ENCODE measurements around the gene MEI1.

MEI1 gene

GRCh38 chr22:41745968-41746367 lies 46.7 kb downstream of the MEI1 start:
- no peaks in the 10 kb centered on the region for H3K36me3 ChIP-seq
- DNase-seq = no peak
- no peaks in the 10 kb centered on the region for H3K27me3 ChIP-seq (ENCODE audit: insufficient read depth, low read depth, severe bottlenecking)
- no peaks in the 10 kb centered on the region for H3K9me3 ChIP-seq (ENCODE audit: severe bottlenecking)
- no peak overlapping the region for H3K4me3 ChIP-seq (ENCODE audit: low read depth, low read length)
- H3K27ac ChIP-seq = no peak overlapping the region
- no peak for TF ChIP-seq CTCF (IDR thresholded peaks at IDR 0.05; ENCODE audit: low read depth, low read length)

- Histone ChIP-seq H3K36me3 (no peaks in the 10 kb centered on the region), H3K27ac (no peak overlapping the region), H3K4me3 (ENCODE audit: low read depth, low read length) (no peak overlapping the region), H3K9me3 (ENCODE audit: severe bottlenecking) (no peaks in the 10 kb centered on the region), H3K27me3 (ENCODE audit: insufficient read depth, low read depth, severe bottlenecking) (no peaks in the 10 kb centered on the region)
- TF ChIP-seq CTCF (IDR thresholded peaks at IDR 0.05; ENCODE audit: low read depth, low read length) = peak; percentile 95
- peak; percentile 85 for DNase-seq
Measured at GRCh38 chr22:41746567-41747400, 47.5 kb downstream of the MEI1 start.

GRCh38 chr22:41752011-41752970 lies 53.0 kb downstream of the MEI1 start:
- Histone ChIP-seq H3K36me3 (no peaks in the 10 kb centered on the region), H3K27me3 (ENCODE audit: insufficient read depth, low read depth, severe bottlenecking) (no peaks in the 10 kb centered on the region), H3K9me3 (ENCODE audit: severe bottlenecking) (no peaks in the 10 kb centered on the region), H3K27ac (no peak overlapping the region), H3K4me3 (ENCODE audit: low read depth, low read length) (no peak overlapping the region)
- DNase-seq = no peak
- no peak for TF ChIP-seq CTCF (IDR thresholded peaks at IDR 0.05; ENCODE audit: low read depth, low read length)

- no peak for DNase-seq
- no peaks in the 10 kb centered on the region for H3K36me3 ChIP-seq
- no peaks in the 10 kb centered on the region for H3K27me3 ChIP-seq (ENCODE audit: insufficient read depth, low read depth, severe bottlenecking)
- no peak overlapping the region for H3K4me3 ChIP-seq (ENCODE audit: low read depth, low read length)
- TF ChIP-seq CTCF (IDR thresholded peaks at IDR 0.05; ENCODE audit: low read depth, low read length) = no peak
- no peaks in the 10 kb centered on the region for H3K9me3 ChIP-seq (ENCODE audit: severe bottlenecking)
- H3K27ac ChIP-seq = no peak overlapping the region
Measured at GRCh38 chr22:41753984-41754383, 54.7 kb downstream of the MEI1 start.

GRCh38 chr22:41757502-41757901 lies 58.2 kb downstream of the MEI1 start:
- no peaks in the 10 kb centered on the region for H3K27me3 ChIP-seq (ENCODE audit: insufficient read depth, low read depth, severe bottlenecking)
- H3K4me3 ChIP-seq (ENCODE audit: low read depth, low read length) = no peak overlapping the region
- H3K27ac ChIP-seq = no peak overlapping the region
- H3K36me3 ChIP-seq = no peaks in the 10 kb centered on the region
- H3K9me3 ChIP-seq (ENCODE audit: severe bottlenecking) = no peaks in the 10 kb centered on the region
- no peak for DNase-seq
- TF ChIP-seq CTCF (IDR thresholded peaks at IDR 0.05; ENCODE audit: low read depth, low read length) = no peak

All from WERI-Rb-1 (cell line).